Panc1 (cell line): ENCODE results near the gene WNK4. TPM values are rescaled to one million over a fixed set of nuclear protein-coding genes. Genes with fewer than 3 reads are reported as not detected.

Experiments
- ATAC-seq: fragments of 200-7000 bp; cut with Tn5 transposase; 2 replicates; pipeline ENCODE4 v1.9.1; 2020; ENCODE audit warnings: mild to moderate bottlenecking, moderate library complexity
- BruUV-seq: library from RNA; stranded (reverse); fragments of 400-500 nt; replicated peaks from 2 replicates; lab custom pipeline; 2021; lab: Mats Ljungman, UMichigan
- CTCF ChIA-PET: fragments of 300-600 bp; sonication (Branson Sonifier 250); formaldehyde crosslinking; loops from one replicate; lab custom pipeline; 2022; ENCODE audit warnings: antibody characterized with exemption; lab: Charles Lee
- POLR2A ChIA-PET: fragments of 300-600 bp; sonication (Branson Sonifier 250); formaldehyde crosslinking; loops from one replicate; lab custom pipeline; 2022; ENCODE audit warnings: antibody characterized with exemption; lab: Charles Lee
- DNase-seq: peaks from one replicate; pipeline ENCODE4 v3.0.0-alpha.2; 2010; ENCODE audit warnings: low read depth, low spot score
- H3K27ac ChIP-seq: 2 replicates; pipeline ENCODE4 v1.5.1; 2011; ENCODE audit warnings: mild to moderate bottlenecking, low read length, inconsistent platforms
- H3K27me3 ChIP-seq: fragments of 200-500 bp; sonication (Bioruptor generic); 2 replicates; pipeline ENCODE4 v1.6.0; 2014; ENCODE audit warnings: low read length, inconsistent platforms; ENCODE audit not compliant: control insufficient read depth, insufficient read depth
- H3K36me3 ChIP-seq: fragments of 200-500 bp; sonication (Bioruptor generic); 2 replicates; pipeline ENCODE4 v1.5.1; 2014; ENCODE audit warnings: inconsistent platforms, mild to moderate bottlenecking, low read length, moderate library complexity; ENCODE audit not compliant: control insufficient read depth, insufficient read depth
- H3K4me1 ChIP-seq: 2 replicates; pipeline ENCODE4 v1.5.1; 2011; ENCODE audit warnings: inconsistent platforms, mild to moderate bottlenecking, low read length, moderate library complexity; ENCODE audit not compliant: control insufficient read depth, insufficient read depth
- H3K4me3 ChIP-seq, 2 experiments: 2 replicates each; pipeline ENCODE4 v1.5.1; 2011 to 2012; ENCODE audit warnings: low read depth in 2 of 2, low read length in 2 of 2, mild to moderate bottlenecking in 2 of 2, inconsistent platforms in 1 of 2, moderate library complexity in 1 of 2
- H3K9me3 ChIP-seq: fragments of 200-500 bp; sonication (Bioruptor generic); 2 replicates; pipeline ENCODE4 v1.5.1; 2014; ENCODE audit warnings: low read depth, mild to moderate bottlenecking, inconsistent platforms, low read length, moderate library complexity; ENCODE audit not compliant: control insufficient read depth, insufficient read depth
- POLR2AphosphoS5 ChIP-seq: IDR thresholded peaks from 2 replicates; pipeline ENCODE4 v1.6.1; 2012; ENCODE audit warnings: mild to moderate bottlenecking, low read depth, low read length, moderate library complexity
- SIN3A ChIP-seq: IDR thresholded peaks from 2 replicates; pipeline ENCODE4 v1.6.1; 2012; ENCODE audit warnings: low read depth, mild to moderate bottlenecking, low read length, moderate library complexity, borderline replicate concordance; ENCODE audit not compliant: insufficient read depth
- TCF7L2 ChIP-seq: IDR thresholded peaks from 2 replicates; pipeline ENCODE4 v1.6.1; 2011; ENCODE audit warnings: mild to moderate bottlenecking, low read depth, low read length, inconsistent platforms
- in situ Hi-C: cut with HindIII; loops from 2 replicates; pipeline ENCODE4 v1.10.0; 2016; ENCODE audit warnings: low sequenced_read_pairs, low pct_unique_long_range_greater_than_20kb
- intact Hi-C: fragments of 100-400 bp; cut with micrococcal nuclease; formaldehyde crosslinking; loops from one replicate; pipeline ENCODE4 v1.10.0; 2022; ENCODE audit not compliant: unreplicated experiment
- total RNA-seq: library from RNA; stranded (reverse); gene quantifications from one replicate; pipeline ENCODE4 v1.2.1, GENCODE V29; 2021; ENCODE audit not compliant: unreplicated experiment
- TF ChIP-seq, protein P1 (sequence below): fragments of 450-650 bp; IDR thresholded peaks from 2 replicates; pipeline ENCODE4 v1.5.1; 2017; ENCODE audit warnings: mild to moderate bottlenecking
- TF ChIP-seq, protein P2 (sequence below), 2 experiments: IDR thresholded peaks; 2 replicates each; pipeline ENCODE4 v1.6.1; 2011 to 2012; ENCODE audit warnings: low read depth in 2 of 2, control low read depth in 1 of 2, low read length in 1 of 2, mild to moderate bottlenecking in 1 of 2, moderate library complexity in 1 of 2; ENCODE audit not compliant: insufficient read depth in 1 of 2

Gene WNK4
- total RNA-seq, 1 experiment from 2014 or later: 3.5 TPM

DNA sequence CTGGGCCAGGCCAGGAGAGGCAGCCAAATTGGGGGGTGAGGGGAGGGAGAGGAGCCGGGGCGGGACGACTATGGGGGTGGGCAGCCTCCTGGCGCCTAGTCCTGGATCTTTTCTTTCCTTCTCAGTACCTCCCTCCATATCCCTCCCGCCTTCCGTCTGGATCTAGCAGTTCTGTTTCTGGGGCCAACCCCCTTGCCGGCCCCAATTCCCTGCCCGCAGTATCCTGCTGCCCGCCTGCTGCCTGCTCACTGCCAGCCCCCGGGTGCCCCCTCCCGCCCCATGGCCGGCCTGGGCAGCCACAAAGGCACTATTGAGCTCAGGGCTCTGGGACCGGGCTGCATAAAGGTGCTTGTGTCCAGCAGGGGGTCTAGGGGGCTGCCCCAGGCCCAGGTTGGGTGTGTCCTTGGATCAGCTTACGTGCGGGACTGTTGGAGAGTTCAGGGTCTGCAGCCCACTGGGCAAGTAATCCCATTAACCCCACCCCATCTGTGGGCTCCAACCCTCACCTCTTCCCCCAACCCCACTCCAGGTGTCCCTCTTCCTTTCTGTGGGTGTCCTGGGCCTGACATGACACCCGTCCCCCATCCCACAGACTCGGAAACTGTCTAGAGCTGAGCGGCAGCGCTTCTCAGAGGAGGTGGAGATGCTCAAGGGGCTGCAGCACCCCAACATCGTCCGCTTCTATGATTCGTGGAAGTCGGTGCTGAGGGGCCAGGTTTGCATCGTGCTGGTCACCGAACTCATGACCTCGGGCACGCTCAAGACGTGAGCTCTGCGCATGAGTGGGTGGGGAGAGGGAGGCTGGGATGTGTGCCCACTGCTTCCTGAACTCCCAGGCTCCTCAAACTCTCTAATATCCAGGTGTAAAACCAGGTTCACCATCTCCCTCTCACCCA is 2.0 kb downstream of the WNK4 start:
- TF ChIP-seq SIN3A (no peak), POLR2AphosphoS5 (no peak), TCF7L2 (no peak)
- TF ChIP-seq, protein P1, sequence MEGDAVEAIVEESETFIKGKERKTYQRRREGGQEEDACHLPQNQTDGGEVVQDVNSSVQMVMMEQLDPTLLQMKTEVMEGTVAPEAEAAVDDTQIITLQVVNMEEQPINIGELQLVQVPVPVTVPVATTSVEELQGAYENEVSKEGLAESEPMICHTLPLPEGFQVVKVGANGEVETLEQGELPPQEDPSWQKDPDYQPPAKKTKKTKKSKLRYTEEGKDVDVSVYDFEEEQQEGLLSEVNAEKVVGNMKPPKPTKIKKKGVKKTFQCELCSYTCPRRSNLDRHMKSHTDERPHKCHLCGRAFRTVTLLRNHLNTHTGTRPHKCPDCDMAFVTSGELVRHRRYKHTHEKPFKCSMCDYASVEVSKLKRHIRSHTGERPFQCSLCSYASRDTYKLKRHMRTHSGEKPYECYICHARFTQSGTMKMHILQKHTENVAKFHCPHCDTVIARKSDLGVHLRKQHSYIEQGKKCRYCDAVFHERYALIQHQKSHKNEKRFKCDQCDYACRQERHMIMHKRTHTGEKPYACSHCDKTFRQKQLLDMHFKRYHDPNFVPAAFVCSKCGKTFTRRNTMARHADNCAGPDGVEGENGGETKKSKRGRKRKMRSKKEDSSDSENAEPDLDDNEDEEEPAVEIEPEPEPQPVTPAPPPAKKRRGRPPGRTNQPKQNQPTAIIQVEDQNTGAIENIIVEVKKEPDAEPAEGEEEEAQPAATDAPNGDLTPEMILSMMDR: no peak
- TF ChIP-seq, protein P2, sequence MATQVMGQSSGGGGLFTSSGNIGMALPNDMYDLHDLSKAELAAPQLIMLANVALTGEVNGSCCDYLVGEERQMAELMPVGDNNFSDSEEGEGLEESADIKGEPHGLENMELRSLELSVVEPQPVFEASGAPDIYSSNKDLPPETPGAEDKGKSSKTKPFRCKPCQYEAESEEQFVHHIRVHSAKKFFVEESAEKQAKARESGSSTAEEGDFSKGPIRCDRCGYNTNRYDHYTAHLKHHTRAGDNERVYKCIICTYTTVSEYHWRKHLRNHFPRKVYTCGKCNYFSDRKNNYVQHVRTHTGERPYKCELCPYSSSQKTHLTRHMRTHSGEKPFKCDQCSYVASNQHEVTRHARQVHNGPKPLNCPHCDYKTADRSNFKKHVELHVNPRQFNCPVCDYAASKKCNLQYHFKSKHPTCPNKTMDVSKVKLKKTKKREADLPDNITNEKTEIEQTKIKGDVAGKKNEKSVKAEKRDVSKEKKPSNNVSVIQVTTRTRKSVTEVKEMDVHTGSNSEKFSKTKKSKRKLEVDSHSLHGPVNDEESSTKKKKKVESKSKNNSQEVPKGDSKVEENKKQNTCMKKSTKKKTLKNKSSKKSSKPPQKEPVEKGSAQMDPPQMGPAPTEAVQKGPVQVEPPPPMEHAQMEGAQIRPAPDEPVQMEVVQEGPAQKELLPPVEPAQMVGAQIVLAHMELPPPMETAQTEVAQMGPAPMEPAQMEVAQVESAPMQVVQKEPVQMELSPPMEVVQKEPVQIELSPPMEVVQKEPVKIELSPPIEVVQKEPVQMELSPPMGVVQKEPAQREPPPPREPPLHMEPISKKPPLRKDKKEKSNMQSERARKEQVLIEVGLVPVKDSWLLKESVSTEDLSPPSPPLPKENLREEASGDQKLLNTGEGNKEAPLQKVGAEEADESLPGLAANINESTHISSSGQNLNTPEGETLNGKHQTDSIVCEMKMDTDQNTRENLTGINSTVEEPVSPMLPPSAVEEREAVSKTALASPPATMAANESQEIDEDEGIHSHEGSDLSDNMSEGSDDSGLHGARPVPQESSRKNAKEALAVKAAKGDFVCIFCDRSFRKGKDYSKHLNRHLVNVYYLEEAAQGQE (IDR thresholded peaks at IDR 0.05; ENCODE audit: insufficient read depth in 1 of 2, low read depth in 2 of 2, low read length in 1 of 2): no peak
- no peaks in the 10 kb centered on the region for H3K36me3 ChIP-seq
- in situ Hi-C loops (no loop called here), intact Hi-C loops (no loop called here)
- no peaks in the 10 kb centered on the region for H3K9me3 ChIP-seq
- H3K4me1 ChIP-seq: peaks cover 19% of the 10 kb centered on the region
- no peak overlapping the region for H3K27ac ChIP-seq
- H3K27me3 ChIP-seq: no peaks in the 10 kb centered on the region
- no TSS peak for BruUV-seq
- ChIA-PET CTCF (interaction anchor here (2.3 kb wide), 1 partner anchor 19 kb away, joined by 5 read pairs; no protein-coding TSS in a partner anchor), POLR2A (no interaction called here)
- peak overlapping the region in 1 of 2 experiments; percentile 48; a peak in 2 of 4 replicates for H3K4me3 ChIP-seq
- no peak for DNase-seq
- no peak for ATAC-seq

DNA sequence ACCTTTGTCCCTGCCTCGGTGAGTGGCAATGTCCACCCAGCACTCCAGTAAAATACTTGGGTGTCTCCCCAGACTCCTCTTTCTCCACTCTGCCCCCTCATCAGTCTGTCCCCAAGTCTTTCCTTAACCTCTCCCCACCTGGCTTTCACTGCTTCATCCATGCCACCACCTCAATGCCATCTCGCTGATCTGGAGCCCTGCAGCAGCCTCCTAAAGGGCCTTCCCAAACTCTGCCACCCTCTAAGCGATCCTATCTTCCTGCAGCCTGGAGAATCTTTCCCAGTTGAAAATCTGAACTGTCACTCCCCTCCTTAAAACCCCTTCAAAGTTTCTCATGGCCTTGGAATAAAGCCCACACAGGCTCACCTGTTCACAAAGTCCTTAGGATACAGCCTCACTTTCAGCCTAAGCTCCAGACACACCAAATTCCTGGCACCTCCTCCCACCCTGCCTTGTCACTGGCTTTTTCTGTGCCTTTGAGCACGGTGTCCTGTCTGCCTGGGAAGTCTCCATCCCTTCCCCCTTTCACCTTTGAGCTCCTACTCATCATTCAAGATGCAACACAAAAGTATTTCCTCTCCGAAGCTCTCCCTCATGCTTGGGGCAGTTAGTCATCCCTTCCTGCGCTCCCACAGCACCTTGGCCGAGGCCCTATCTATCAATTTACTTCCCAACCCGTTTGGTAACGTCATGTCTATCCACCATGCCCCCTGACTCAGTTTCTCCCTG is 2.8 kb downstream of the WNK4 start:
- Histone ChIP-seq H3K9me3 (no peaks in the 10 kb centered on the region), H3K4me3 (no peak overlapping the region), H3K36me3 (no peaks in the 10 kb centered on the region), H3K27ac (no peak overlapping the region), H3K4me1 (peaks cover 19% of the 10 kb centered on the region), H3K27me3 (no peaks in the 10 kb centered on the region)
- ChIA-PET POLR2A (no interaction called here), CTCF (no interaction called here)
- intact Hi-C loops: no loop called here
- in situ Hi-C loops: no loop called here
- BruUV-seq: no TSS peak
- no peak for TF ChIP-seq SIN3A
- TF ChIP-seq TCF7L2: no peak
- TF ChIP-seq, protein P1: no peak
- TF ChIP-seq, protein P2 (IDR thresholded peaks at IDR 0.05; ENCODE audit: insufficient read depth in 1 of 2, low read depth in 2 of 2, low read length in 1 of 2): no peak
- TF ChIP-seq POLR2AphosphoS5: no peak
- ATAC-seq (no peak), DNase-seq (no peak)
